GM21576 (cell line): Measurements from ENCODE around the gene KIF6.

Experiments
- ATAC-seq: cut with Tn5 transposase; IDR thresholded peaks from one replicate; pipeline ENCODE4 v1.9.1; 2021; ENCODE audit warnings: mild to moderate bottlenecking, moderate library complexity; ENCODE audit not compliant: unreplicated experiment

The KIF6 gene

GRCh38 chr6:39333644-39334438, 391.4 kb downstream of the KIF6 start:
- no peak for ATAC-seq

DNA sequence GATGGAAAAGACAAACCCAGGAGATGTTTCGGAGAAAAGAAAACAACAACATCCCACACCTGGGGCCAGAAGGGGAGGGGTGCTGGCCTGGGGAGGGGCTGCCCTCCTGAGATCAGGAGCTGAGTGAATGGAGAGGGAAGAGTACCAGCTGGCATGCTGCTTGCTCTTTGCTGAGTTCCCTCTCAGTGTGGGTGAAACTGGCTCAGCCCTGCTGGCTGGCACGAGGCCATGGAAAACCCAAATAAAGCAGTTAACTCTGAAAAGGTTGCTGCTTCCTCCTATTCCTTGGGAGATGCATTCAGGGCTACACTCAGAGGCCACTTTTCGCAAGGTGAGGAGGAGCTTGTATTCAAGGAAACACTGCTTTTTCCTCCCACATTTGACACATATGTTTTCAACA, 394.7 kb downstream of the KIF6 start:
- no peak for ATAC-seq

GRCh38 chr6:39330057-39330456, 395.2 kb downstream of the KIF6 start:
- ATAC-seq = peak; percentile 69

DNA sequence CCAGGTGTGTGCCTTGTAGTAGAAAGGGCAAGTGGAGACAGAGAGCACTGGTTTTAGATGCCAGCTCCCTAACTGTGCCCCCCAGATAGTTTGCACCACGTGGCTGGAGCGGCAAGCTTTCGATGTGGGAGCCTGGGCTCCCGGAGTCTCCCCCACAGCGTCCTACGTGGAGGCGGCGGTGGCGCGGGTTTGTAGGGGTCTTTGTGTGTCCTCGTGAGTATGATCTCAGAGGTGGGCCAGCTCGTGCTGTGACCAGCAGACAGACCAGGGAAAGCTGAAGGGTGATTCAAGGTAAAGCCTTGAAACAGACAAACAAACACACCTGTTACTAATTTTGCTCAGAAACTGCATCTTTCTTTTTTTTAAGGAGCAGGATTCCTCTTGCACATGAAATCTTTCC, 397.1 kb downstream of the KIF6 start:
- no peak for ATAC-seq

DNA sequence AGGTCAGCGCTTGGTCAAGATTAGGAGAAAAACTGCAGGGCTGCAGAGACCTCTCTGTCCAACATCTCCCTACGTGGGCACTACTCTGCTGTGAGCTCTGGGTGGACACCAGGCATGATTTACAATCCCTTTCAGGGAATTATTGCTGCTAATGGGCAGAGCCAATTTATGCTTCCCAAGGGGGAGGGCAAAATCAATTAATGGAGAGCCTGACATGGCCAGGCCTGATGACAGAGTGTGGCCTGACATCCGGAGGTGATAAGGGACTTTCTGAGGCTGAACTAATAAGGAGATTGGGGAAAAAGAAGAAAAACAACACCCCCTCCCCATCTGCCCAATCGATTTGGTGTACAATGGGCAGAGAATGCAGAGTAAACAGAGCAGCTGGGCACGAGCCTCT, 397.7 kb downstream of the KIF6 start:
- ATAC-seq = no peak

DNA sequence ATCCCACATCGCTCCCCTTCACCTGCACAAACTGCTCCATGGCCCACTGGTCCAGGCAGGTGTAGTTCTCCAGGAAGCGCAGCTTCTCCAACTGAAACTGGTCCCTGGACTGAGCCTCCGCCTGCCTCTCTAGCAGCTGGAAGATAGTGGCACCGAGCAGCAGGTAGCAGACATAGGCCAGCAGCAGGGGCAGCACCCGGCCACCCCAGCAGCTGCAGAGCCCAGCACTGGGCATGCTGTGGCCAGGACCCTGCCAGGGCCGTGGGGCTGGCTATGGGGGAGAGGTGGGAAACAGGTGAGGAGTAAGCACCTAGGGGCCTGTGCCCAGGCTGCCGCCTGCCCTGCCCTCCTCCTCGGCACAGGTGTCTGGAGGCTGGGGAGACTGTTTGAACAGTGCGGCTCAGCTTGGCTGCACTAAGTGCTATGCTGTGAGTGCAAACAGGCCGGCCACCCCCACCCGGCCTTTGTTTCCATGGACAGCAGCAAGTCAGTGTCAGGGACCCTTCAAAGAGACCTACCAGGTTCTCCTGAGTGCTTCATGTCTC, 402.8 kb downstream of the KIF6 start, which contains the start of gene KCNK16:
Gene KCNK16, minus strand, starts transcription at position 397 of the 545 bp plus-strand sequence. Its CDS starts 162 bp downstream, at position 235.
- no peak for ATAC-seq

DNA sequence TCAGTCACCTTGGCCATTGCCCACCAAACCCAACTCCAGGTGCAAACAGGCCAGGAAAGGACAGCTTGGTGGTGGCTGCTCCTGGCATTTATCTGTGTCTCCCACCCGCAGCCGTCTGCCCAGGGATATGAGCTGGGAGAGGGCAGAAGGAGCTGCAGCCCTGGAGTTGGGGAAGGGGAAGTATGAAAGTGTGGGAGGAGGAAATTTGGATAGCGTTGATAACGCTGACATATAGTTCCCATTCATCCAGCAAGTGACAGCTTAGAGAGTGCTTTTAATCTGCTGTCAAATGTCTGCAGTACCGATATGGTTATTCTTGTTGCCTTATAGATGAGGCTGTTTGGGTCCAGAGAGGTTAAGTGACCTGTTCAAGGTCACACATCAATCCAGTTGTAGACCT, 403.4 kb downstream of the KIF6 start:
- ATAC-seq = no peak

DNA sequence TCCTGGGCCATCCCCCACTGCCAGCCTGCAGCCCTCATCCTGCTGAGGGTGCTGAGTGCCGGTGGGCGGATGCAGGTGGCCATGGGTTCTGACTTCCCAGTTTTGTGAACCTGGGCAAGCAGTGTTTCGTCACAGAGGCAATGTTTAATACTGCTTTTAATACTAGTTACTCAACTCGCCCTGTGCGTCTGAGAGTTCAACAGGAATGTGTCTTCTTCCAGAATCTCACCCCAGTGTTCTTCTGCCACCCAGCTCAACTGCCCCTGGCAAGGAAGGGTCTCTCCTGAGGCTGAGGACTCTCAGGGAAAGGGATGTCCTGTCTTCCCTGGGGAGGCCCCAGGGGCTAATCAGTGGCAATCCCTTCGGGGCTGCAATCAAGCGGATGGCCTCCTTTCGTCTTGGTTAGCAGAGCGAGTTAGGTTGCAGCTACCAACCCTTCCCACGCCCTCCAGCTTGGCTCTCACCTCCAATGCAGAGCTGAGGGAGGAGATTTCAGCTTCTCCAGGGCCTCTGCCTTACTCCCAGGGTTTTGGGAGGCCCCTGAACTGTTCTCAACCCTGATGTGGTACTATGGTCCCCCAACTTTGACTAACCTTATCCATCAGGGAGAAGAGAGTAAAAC, 404.7 kb downstream of the KIF6 start:
- ATAC-seq = no peak

GRCh38 chr6:39319621-39320362, 405.4 kb downstream of the KIF6 start:
- no peak for ATAC-seq

DNA sequence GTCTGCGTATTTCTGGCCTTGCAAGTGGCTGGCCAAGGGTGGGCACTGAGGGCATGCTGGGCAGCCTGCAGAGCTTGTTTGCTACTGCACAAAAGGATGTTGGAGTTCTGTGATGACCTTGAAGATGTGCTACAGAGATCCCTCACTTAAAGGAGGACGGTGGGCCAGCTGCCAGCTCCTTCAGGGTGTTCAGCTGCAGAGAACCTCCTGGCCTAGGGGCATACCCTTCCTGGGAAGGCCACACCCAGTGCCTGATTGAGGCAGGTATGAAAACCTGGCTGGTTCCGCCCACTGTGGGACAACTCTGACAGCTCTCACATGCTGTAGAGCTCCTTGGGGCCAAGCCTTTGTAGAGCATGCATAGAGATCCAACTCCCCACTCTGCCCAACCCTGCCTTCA, 408.0 kb downstream of the KIF6 start:
- no peak for ATAC-seq

- ATAC-seq = no peak
Measured at GRCh38 chr6:39314273-39314795, 410.9 kb downstream of the KIF6 start, which contains the start of gene KCNK17. Gene KCNK17 (minus strand): TSS chr6:39314419. CDS start chr6:39314320, 99 bp downstream.

GRCh38 chr6:39313526-39314272, 411.5 kb downstream of the KIF6 start:
- ATAC-seq = no peak

DNA sequence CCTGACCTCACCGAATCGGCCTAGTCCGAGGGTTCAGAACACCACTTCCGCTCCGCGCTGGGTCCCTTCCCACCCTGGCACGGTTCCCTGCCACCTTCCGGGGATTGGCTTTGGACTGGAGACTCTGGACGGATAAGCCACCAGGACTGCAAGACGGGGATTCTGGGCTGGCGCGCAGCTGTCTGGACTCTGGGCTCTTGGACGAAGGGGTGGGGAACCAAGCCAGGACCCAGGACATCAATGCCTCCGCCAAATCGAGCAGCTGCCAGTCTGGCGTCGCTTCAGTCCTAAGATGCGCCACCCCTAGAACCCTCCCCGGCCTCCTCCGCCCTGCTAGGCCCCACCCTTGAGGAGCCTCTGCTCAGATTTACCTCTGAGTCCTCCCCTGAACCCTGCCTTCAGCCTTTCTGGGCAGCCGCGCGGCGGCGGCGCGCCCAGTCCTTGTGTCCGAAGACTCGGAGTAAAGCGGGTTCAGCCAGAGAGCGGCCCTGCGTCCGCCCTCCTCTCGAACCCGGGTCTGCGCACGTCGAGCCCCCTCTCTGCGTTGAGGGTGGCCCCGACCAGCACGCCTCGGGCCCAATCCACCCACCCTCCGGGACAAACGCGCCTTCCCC, 412.2 kb downstream of the KIF6 start:
- ATAC-seq = no peak

- no peak for ATAC-seq
Measured at GRCh38 chr6:39310542-39310941, 414.7 kb downstream of the KIF6 start.

DNA sequence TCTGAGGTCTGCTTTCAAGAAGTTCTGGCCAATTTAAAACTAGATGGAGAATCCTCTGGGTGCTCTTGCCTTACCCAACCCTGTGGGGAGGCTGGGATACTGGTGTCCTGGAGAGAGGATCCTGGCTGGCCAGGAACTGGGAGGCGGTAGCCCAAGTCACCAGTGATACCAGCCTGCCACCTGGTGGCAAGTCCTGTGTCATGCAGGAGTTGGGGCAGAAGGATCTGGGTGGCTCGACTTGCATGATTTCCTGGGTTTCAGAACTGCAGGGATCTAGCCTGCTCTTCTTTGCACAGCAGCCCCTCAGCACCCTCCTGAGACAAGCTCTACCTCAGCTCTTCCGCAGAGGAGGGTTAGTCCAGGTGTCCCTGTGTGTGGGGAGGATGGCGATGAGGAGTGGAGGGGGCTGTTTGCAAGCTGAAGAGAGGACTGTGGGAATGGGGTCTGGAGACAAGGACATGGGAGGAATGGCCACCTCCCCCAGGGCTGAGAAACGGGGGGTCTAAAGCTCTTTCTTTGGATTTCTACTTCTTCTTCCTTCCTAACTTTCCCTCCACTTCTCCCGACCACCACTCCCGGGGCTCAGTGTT, 415.2 kb downstream of the KIF6 start:
- no peak for ATAC-seq

DNA sequence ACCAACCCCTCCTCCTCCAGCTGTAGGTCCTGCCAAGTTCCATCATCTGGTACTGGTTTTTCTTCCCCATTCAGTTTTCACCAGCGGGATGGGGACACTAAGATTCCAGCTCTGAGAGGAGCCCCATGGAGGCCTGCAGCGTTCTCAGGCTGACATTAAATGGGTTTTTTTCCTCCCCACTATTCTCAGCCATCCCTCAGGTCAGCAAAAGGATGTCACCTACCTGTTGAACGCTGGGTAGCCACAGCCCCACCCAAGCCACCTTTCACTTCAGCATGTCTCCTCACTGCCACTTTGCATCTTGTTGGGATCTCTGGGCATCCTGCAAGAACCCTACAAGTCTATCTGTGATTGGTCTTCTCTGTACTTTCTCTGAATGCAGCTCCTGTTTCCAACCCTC, 417.7 kb downstream of the KIF6 start:
- no peak for ATAC-seq

- no peak for ATAC-seq
Measured at GRCh38 chr6:39304951-39305350, 420.3 kb downstream of the KIF6 start.

DNA sequence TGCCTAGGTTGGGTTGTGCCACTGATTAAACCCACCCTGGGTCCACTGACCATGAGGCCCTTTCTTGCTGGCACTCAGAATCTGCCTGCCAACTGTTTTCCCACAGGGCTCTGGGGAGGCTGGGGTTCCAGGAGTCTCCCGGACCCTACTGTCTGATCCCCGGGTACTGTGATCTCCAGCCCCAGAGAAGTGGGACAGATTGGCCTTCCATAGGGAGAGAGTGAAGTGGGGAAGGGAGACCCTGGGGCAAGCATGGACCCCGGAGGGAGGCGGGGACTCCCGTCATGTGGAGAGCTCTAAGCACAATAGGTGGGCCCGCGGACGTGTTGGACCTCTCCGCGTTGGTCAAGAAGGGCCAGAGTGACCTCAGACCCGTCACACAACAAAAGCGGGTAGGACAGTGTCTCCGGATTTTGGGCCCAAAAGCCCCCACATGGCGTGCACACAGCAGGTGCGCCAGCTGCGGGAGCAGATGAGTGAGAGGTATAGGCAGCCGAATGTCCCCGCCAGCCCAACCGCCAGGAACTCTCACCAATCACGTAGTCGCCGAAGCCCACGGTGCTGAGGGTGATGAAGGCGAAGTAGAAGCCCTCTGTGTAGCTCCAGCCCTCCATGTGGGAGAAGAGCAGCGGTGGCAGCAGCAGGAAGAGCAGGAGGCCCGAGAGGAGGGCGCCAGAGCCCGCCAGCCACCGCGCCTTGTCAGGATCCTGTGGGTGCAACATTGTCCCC, 421.6 kb downstream of the KIF6 start:
- no peak for ATAC-seq
